Renal pelvis (tissue), 4 donors: ENCODE measurements around the gene UBR3. TPM values are rescaled to one million over a fixed set of nuclear protein-coding genes. Genes with fewer than 3 reads are reported as not detected.
A peak's percentile ranks its signal among the peaks of the same experiment; 100 is the strongest.

Experiments used
- DNase-seq: peaks from one replicate; pipeline ENCODE4 v3.0.0-alpha.2; 2013
- polyA plus RNA-seq, 3 donors: library from polyadenylated mRNA; unstranded; fragments of 120-200 nt; gene quantifications; one replicate each; pipeline ENCODE4 v1.2.1, GENCODE V29; 2013; ENCODE audit not compliant: insufficient read length in 3 of 3

The UBR3 gene
- polyA plus RNA-seq, 3 donors: 30.8 to 41.6 (median 35.3) TPM

- no peak for DNase-seq
Observed at GRCh38 chr2:170047331-170048065, 220.2 kb downstream of the UBR3 start.

DNA sequence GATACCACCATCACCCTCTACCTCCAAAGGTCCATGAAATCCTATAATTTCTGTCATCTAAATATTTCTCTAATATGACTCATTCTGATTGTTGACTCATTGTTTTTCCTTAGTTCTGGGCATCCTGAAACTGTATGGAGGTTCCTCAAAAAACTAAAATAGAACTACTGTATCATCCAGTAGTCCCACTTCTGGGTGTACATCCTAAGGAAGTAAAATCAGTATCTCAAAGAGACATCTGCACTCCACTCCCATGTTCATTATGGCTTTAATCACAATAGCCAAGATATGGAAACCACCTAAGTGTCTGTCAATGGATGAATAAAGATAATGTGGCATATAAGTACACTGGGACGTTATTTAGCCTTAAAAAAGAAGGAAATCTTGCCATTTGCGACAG lies 224.9 kb downstream of the UBR3 start:
- DNase-seq: no peak

DNA sequence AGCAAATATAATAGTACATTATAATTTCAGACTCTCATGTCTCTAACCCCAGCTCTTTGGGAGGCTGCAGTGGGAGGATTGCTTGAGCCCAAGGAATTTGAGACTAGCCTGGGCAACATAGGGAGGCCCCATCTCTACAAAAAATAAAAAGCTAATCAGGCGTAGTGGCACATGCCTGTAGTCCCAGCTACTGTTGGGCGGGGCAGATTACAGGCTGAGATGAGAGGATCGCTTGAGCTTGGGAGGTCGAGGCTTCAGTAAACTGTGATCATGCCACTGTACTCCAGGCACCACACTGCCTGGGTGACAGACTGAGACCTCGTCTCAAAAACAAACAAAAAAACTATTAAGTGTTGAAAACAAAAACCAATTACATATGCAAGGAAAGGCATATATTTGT lies 227.7 kb downstream of the UBR3 start:
- no peak for DNase-seq

- DNase-seq: no peak
Observed at GRCh38 chr2:170056900-170057299, 229.6 kb downstream of the UBR3 start.

DNA sequence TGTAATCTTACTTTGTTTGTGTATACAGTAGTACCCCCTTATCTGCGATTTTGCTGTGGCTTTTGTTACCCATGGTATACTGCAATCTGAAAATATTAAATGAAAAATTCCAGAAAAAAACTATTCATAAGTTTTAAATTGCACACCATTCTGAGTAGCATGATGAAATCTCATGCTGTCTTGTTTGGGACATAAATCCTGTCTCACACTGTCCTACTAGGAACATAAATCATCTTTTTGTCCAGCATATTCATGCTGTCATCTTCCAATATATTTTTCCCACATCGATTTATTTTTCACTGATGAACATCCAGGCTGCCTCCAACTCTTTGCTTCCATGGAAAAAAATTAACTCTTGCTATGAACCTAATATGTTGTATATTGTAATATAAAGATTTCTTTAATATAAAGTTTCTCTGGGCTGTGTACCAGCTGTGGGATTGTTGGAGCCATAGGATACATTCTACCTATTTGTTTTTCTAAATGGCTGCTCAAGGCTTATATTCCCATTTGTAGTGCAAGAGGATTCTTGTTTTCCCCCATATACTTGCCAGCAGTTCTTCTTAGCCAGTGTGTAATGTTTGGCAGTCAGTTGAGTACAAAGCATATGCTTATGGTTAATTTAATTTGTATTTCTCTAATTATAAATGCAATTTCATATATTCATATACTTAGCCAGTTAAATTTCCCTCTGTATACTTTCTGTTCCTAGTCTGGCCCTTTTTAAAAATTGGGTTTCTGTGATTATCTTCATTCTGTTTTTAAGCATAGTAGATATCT lies 236.4 kb downstream of the UBR3 start:
- no peak for DNase-seq

DNA sequence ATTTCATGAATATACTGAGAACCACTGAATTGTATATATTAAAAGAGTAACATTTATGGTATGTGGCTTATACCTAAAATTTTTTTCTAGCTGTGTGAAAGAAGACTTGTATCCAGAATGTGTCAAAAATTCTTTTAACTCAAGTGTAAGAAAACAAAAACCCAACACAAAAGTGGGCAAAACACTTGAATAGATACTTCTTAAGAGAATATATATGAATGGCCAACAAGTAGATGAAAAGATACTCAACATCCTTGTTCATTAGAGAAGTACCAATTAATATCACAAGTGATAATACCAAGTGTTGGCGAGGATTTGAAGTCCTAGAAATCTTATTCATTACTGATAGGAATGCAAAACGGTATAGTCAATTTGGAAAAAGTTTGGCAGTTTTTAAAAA lies 243.5 kb downstream of the UBR3 start:
- no peak for DNase-seq

DNA sequence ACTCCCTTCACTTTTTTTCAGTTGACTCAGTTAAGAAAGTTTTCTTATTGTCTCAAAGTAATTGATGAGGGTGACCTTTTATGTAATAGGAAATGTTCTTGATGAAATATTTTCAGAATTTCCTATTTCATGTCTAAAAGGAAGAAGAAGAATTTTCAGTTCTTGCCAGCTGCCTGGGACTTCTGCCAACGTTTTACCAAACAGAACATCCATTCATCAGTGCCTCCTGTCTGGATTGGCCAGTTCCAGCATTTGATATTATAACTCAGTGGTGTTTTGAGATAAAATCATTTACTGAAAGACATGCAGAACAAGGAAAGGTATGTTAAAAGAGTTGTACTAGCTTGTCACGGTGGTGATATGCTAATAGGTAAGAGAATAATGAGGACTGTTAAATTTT lies 246.0 kb downstream of the UBR3 start:
- DNase-seq: peak; percentile 11

GRCh38 chr2:170076189-170076588 lies 248.9 kb downstream of the UBR3 start:
- no peak for DNase-seq

GRCh38 chr2:170077830-170078569 lies 250.7 kb downstream of the UBR3 start:
- DNase-seq: no peak

DNA sequence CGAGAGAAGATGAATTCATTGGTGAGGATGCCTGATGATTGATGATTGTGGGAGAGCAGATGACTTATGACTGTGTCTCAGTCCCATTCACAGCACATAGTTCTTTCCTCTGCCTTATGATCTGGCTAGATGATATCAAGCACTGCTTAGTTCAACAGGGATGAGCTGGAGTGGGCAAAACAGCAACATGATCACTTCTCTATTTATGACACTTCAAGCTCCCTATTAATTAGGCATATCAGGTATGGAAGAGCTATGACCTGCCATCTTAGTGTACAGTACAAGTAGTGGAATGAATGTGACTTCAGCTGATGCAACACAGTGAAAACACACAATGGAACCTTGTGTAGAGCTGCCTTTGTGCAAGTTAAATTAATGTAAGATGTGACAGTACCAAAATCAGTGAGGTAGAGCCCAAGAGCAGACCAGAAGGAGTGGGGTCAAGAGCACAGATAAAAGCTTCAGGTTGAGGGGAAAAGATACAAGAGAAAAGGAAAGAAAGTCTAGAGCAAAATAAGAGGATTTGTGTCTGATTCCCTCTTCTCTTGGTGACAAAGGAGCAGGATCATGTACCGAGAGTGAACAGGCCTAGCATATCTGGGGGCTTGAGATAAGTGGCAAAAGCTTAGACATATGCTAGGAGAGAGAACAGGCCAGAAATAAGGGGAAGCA lies 257.7 kb downstream of the UBR3 start:
- no peak for DNase-seq

- DNase-seq: no peak
Observed at GRCh38 chr2:170086117-170086688, 258.9 kb downstream of the UBR3 start.

DNA sequence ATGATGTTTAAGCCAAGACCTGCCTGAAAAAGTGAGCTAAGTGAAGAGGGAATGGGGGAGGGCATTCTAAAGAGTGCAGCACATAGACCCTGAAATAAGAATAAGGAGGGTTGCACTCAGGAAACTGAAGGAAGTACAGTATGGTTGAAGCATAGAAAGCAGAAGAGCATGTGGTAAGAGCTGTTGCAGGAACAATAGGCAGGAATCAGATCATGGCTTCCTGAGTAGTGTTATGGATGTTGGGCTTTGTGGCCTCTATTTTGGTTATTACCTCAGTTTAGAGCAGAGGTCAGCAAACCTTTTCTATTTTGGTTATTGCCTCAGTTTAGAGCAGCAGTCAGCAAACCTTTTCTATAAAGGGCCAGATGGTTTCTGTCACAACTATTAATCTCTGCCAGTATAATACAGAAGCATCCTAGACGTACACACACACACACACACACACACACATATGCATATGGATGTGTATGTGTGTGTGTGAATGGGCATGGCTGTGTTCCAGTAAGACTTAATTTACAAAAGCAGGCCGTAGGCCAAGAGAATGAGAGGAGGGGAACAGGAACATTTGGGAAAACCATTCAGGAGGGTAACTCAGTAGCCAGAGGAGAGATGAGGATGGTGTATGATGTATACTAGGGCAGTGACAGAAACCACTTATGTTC lies 259.6 kb downstream of the UBR3 start:
- DNase-seq: no peak

DNA sequence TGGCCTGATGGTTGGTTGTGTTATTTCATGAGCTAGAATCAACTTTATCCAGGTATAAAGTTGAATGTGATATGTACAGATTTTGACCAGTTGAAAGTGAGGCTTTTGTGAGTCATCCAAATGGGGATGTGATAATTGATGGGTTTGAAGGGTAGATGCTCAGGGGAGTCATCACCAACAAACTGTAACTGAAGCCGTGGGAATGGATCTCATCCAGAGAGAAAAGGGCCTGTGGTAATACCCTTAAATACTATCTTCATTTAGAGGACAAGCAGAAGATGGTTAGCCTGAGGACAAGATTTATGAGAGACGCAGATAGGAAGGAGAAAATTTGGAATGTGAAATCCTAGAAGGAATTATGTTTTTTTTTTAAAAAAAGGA lies 260.1 kb downstream of the UBR3 start:
- DNase-seq: no peak

- DNase-seq: no peak
Observed at GRCh38 chr2:170088776-170089175, 261.5 kb downstream of the UBR3 start.

DNA sequence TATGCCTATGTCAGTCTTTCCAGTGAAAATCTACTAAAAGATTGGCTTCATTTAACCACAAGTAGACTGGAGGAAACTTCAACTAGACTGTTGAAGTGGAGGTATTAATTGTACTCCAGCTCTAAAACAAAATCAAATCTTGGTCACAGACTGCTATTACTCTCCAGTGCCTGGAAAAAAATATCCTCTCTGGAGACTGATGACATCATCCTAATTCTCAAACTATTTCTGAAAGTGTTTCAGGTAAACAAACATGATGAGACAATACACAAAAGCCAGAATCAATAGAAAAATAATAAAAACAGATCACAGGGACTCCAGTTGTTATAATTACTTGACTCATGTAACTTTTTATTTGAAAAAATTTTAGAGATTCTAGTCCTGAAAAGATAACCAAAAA lies 263.0 kb downstream of the UBR3 start:
- DNase-seq: no peak

DNA sequence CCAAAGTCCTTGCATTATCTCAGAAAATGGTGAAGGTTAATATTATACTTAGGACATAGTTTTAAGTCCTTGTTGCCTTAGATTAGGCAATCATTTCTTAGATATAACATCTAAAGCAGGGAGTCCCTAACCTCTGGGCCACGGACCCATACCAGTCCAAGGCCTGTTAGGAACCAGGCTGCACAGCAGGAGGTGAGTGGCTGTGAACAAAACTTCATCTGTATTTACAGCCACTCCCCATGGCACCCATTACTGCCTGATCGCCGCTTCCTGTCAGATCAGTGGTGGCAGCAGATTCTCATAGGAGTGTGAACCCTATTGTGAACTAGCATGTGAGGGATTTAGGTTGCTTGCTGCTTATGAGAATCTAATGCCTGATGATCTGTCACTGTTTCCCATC lies 264.2 kb downstream of the UBR3 start:
- no peak for DNase-seq

DNA sequence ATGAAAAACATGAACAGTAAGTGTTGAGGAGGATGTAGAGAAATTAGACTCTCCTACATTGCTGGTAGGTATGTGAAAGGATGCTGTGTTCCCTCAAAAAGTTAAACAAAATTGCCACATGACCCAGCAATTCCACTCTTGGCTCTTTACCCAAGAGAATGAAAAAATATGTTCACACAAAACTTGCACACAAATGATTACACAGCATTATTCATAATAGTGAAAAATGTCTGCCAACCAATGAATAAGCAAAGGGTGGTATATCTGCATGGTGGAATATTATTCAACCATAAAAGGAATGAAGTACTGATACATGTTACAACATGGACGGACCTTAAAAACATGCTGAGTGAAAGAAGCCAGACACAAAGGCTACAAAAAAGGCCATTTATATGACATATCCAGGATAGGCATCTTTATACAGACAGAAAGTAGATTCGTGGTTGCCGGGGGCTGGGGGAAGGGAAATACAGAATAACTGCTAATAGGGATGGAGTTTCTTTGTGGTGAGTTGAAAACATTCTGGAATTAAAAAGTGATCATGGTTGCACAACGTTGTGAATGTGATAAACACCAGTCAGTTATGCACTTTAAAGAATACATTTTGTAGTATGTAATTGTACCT lies 265.3 kb downstream of the UBR3 start:
- DNase-seq: no peak

- no peak for DNase-seq
Observed at GRCh38 chr2:170095380-170095779, 268.1 kb downstream of the UBR3 start.

DNA sequence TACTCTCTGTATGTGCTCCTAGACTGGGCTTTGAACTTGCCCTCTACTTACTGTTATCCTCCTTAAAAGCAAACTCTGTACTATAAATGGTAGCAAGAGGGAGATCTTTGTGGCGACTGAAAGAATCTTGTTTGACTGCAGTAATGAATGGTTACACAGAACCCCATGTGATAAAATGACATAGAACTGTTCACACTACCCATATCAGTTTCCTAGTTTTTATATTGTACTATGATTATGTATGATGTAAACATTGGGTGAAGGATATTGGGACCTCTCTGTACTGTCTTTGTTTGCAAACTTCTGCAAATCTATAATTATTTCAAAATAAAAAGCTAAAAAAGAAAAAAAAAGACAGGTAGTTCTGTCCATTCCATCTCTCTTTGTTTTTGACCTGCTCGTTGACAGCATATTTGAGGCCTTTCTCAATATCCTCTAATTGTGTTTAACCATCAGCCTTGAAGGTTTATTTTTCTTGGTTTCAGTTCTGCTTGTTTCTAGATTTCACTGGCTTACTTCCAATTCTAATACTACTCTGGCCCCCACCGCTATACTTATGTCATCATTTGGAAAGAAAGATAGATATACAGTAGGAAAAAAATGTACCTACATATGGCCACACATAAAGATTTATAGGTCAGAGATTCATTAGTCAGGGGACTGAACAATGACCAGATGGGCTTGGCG lies 271.5 kb downstream of the UBR3 start:
- DNase-seq: no peak

DNA sequence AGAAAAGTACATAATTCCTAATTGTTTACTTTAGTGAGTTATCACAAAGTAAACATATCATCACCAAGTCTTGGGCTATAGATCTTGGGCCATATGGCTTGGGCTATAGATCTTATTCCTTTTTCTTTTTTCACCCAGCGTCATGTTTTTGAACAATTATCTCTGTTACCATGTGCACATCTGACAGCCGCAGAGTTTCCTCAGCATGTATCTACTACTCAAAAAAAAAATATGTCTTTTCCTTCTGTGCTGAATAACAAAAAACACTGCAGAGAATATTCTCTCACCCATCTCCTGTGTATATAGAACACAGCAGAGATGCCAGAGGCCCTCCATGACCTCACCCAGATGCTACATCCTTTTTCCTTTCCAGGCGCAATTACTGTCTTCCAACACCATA lies 274.5 kb downstream of the UBR3 start:
- no peak for DNase-seq
